Muscle layer of duodenum (tissue), 2 donors: Measurements from ENCODE around the gene URI1.
"Not testable (repeated sequence)": the region's sequence is repeated elsewhere in the genome, so short reads cannot be mapped to it uniquely, and the experiment has no call there.

Source experiments
- H3K27ac ChIP-seq: one replicate; pipeline ENCODE4 v1.7.0; 2013; ENCODE audit warnings: mild to moderate bottlenecking, low read length
- H3K27me3 ChIP-seq: one replicate; pipeline ENCODE4 v1.7.0; 2013; ENCODE audit warnings: low read depth, mild to moderate bottlenecking, control low read depth, low read length
- H3K36me3 ChIP-seq, 2 donors: one replicate each; pipeline ENCODE4 v1.7.0; 2013; ENCODE audit warnings: low read length in 2 of 2, control low read depth in 1 of 2, mild to moderate bottlenecking in 1 of 2; ENCODE audit not compliant: insufficient read depth in 2 of 2, control insufficient read depth in 1 of 2
- H3K4me1 ChIP-seq, 2 donors: one replicate each; pipeline ENCODE4 v1.7.0; 2013; ENCODE audit warnings: low read length in 2 of 2, mild to moderate bottlenecking in 2 of 2, control low read depth in 1 of 2, moderate library complexity in 1 of 2; ENCODE audit not compliant: insufficient read depth in 2 of 2, control insufficient read depth in 1 of 2
- H3K4me3 ChIP-seq, 2 donors: one replicate each; pipeline ENCODE4 v1.7.0; 2013; ENCODE audit warnings: low read length in 2 of 2, low read depth in 1 of 2, mild to moderate bottlenecking in 1 of 2
- H3K9me3 ChIP-seq, 2 donors: one replicate each; pipeline ENCODE4 v1.7.0; 2013; ENCODE audit warnings: low read length in 2 of 2, control low read depth in 1 of 2, mild to moderate bottlenecking in 1 of 2; ENCODE audit not compliant: control insufficient read depth in 1 of 2
- donor health status: healthy.

URI1 gene

GRCh38 chr19:29941828-29942403 lies at the start of gene URI1:
URI1 (plus strand) TSS chr19:29942239; CDS start chr19:29942548, 309 bp downstream.
- H3K27ac ChIP-seq: peak within 1 kb of the TSS; percentile 71
- H3K9me3 ChIP-seq: no peaks in the 10 kb centered on the region
- no peaks in the 10 kb centered on the region for H3K36me3 ChIP-seq
- no peaks in the 10 kb centered on the region for H3K27me3 ChIP-seq
- H3K4me3 ChIP-seq: peak within 1 kb of the TSS; percentile 88 to 91
- H3K4me1 ChIP-seq: peaks cover 0 to 14% of the 10 kb centered on the region in 2 donors

GRCh38 chr19:29893606-29894284 lies 48.3 kb upstream of the URI1 start:
- no peak overlapping the region for H3K27ac ChIP-seq
- H3K4me3 ChIP-seq: no peak overlapping the region
- H3K4me1 ChIP-seq: no peaks in the 10 kb centered on the region
- H3K27me3 ChIP-seq: no peaks in the 10 kb centered on the region
- H3K9me3 ChIP-seq: no peaks in the 10 kb centered on the region
- H3K36me3 ChIP-seq: no peaks in the 10 kb centered on the region

- Histone ChIP-seq H3K27ac (no peak overlapping the region), H3K9me3 (no peaks in the 10 kb centered on the region), H3K4me1 (no peaks in the 10 kb centered on the region), H3K27me3 (no peaks in the 10 kb centered on the region), H3K4me3 (no peak overlapping the region), H3K36me3 (no peaks in the 10 kb centered on the region)
These were observed 45.2 kb upstream of the URI1 start for GRCh38 chr19:29896802-29897201.

GRCh38 chr19:29897466-29897865 lies 44.6 kb upstream of the URI1 start:
- H3K4me3 ChIP-seq: no peak overlapping the region
- H3K4me1 ChIP-seq: no peaks in the 10 kb centered on the region
- no peaks in the 10 kb centered on the region for H3K9me3 ChIP-seq
- no peaks in the 10 kb centered on the region for H3K27me3 ChIP-seq
- no peaks in the 10 kb centered on the region for H3K36me3 ChIP-seq
- H3K27ac ChIP-seq: no peak overlapping the region

- Histone ChIP-seq H3K27ac (no peak overlapping the region), H3K4me1 (no peaks in the 10 kb centered on the region), H3K9me3 (peaks cover 0 to 5% of the 10 kb centered on the region in 2 donors), H3K27me3 (no peaks in the 10 kb centered on the region), H3K4me3 (no peak overlapping the region), H3K36me3 (no peaks in the 10 kb centered on the region)
These were observed 38.0 kb upstream of the URI1 start for GRCh38 chr19:29904017-29904416.

GRCh38 chr19:29908963-29909944 lies 32.8 kb upstream of the URI1 start:
- Histone ChIP-seq H3K9me3 (no peaks in the 10 kb centered on the region), H3K27ac (no peak overlapping the region), H3K27me3 (no peaks in the 10 kb centered on the region), H3K4me1 (no peaks in the 10 kb centered on the region), H3K4me3 (no peak overlapping the region), H3K36me3 (no peaks in the 10 kb centered on the region)

- Histone ChIP-seq H3K4me3 (no peak overlapping the region), H3K36me3 (no peaks in the 10 kb centered on the region), H3K27me3 (no peaks in the 10 kb centered on the region), H3K9me3 (no peaks in the 10 kb centered on the region), H3K27ac (no peak overlapping the region), H3K4me1 (no peaks in the 10 kb centered on the region)
These were observed 27.1 kb upstream of the URI1 start for GRCh38 chr19:29914933-29915332.

- not testable (repeated sequence) for H3K4me3 ChIP-seq, H3K36me3 ChIP-seq, H3K27me3 ChIP-seq, H3K9me3 ChIP-seq, H3K27ac ChIP-seq, H3K4me1 ChIP-seq
These were observed 26.2 kb upstream of the URI1 start for GRCh38 chr19:29915832-29916231.

GRCh38 chr19:29917911-29918310 lies 24.1 kb upstream of the URI1 start:
- H3K36me3 ChIP-seq: no peaks in the 10 kb centered on the region
- no peak overlapping the region for H3K4me3 ChIP-seq
- no peaks in the 10 kb centered on the region for H3K4me1 ChIP-seq
- no peak overlapping the region for H3K27ac ChIP-seq
- H3K27me3 ChIP-seq: no peaks in the 10 kb centered on the region
- H3K9me3 ChIP-seq: no peaks in the 10 kb centered on the region

- H3K4me3 ChIP-seq: no peak overlapping the region
- H3K27ac ChIP-seq: no peak overlapping the region
- H3K4me1 ChIP-seq: no peaks in the 10 kb centered on the region
- no peaks in the 10 kb centered on the region for H3K27me3 ChIP-seq
- H3K36me3 ChIP-seq: no peaks in the 10 kb centered on the region
- H3K9me3 ChIP-seq: no peaks in the 10 kb centered on the region
These were observed 23.1 kb upstream of the URI1 start for GRCh38 chr19:29918891-29919290.

- Histone ChIP-seq H3K27me3 (no peaks in the 10 kb centered on the region), H3K9me3 (no peaks in the 10 kb centered on the region), H3K4me1 (no peaks in the 10 kb centered on the region), H3K27ac (no peak overlapping the region), H3K36me3 (no peaks in the 10 kb centered on the region), H3K4me3 (no peak overlapping the region)
These were observed 19.1 kb upstream of the URI1 start for GRCh38 chr19:29922972-29923371.
